Liver (tissue), 9 donors: ENCODE data around the gene IQCK. TPM values are rescaled to one million over a fixed set of nuclear protein-coding genes. Genes with fewer than 3 reads are reported as not detected.

Source experiments
- DNase-seq: peaks from one replicate; pipeline ENCODE4 v3.0.0-alpha.2; 2017; ENCODE audit warnings: low spot score
- H3K27ac ChIP-seq, 2 donors: one replicate each; pipeline ENCODE4 v1.7.0; 2013; ENCODE audit warnings: inconsistent platforms in 2 of 2, low read length in 2 of 2, control low read depth in 1 of 2, low read depth in 1 of 2, mild to moderate bottlenecking in 1 of 2
- H3K27me3 ChIP-seq, 4 donors: one replicate each; pipeline versions ENCODE4 v1.6.1 to v1.7.0; 2013; ENCODE audit warnings: low read length in 3 of 4, inconsistent platforms in 1 of 4, mild to moderate bottlenecking in 1 of 4, moderate library complexity in 1 of 4; ENCODE audit not compliant: control insufficient read depth in 4 of 4, insufficient read depth in 4 of 4
- H3K36me3 ChIP-seq, 4 donors: one replicate each; pipeline versions ENCODE4 v1.6.1 to v1.7.0; 2013; ENCODE audit warnings: low read length in 3 of 4, mild to moderate bottlenecking in 3 of 4, low read depth in 1 of 4, moderate library complexity in 1 of 4; ENCODE audit not compliant: control insufficient read depth in 4 of 4, insufficient read depth in 3 of 4
- H3K4me1 ChIP-seq, 4 donors: one replicate each; pipeline versions ENCODE4 v1.6.1 to v1.7.0; 2013; ENCODE audit warnings: low read length in 3 of 4, mild to moderate bottlenecking in 3 of 4, moderate library complexity in 1 of 4; ENCODE audit not compliant: control insufficient read depth in 4 of 4, insufficient read depth in 4 of 4
- H3K4me3 ChIP-seq, 3 donors: one replicate each; pipeline versions ENCODE4 v1.6.1 to v1.7.0; 2013; ENCODE audit warnings: low read length in 3 of 3, control low read depth in 1 of 3, low read depth in 1 of 3, mild to moderate bottlenecking in 1 of 3
- H3K9ac ChIP-seq, 2 donors: one replicate each; pipeline ENCODE4 v1.7.0; 2013; ENCODE audit warnings: low read length in 2 of 2, mild to moderate bottlenecking in 2 of 2, moderate library complexity in 2 of 2, control low read depth in 1 of 2, low read depth in 1 of 2
- H3K9me3 ChIP-seq, 4 donors: one replicate each; pipeline versions ENCODE4 v1.6.1 to v1.7.0; 2013; ENCODE audit warnings: low read length in 3 of 4; ENCODE audit not compliant: control insufficient read depth in 4 of 4
- ATF3 ChIP-seq: IDR thresholded peaks from 2 replicates; pipeline ENCODE4 v1.6.1; 2016; ENCODE audit warnings: antibody characterized with exemption
- CTCF ChIP-seq: fragments of 150-350 bp; IDR thresholded peaks from 2 replicates; pipeline ENCODE4 v1.5.1; 2017; ENCODE audit warnings: improper control_type of control experiment, low read depth, low read length; ENCODE audit not compliant: missing input control
- EGR1 ChIP-seq, 2 donors: IDR thresholded peaks; 2 replicates each; pipeline ENCODE4 v1.6.1; 2016 to 2018; ENCODE audit warnings: antibody characterized with exemption in 2 of 2, low read depth in 2 of 2
- FOXA1 ChIP-seq: IDR thresholded peaks from 2 replicates; pipeline ENCODE4 v1.6.1; 2016; ENCODE audit warnings: antibody characterized with exemption
- FOXA2 ChIP-seq: IDR thresholded peaks from 2 replicates; pipeline ENCODE4 v1.6.1; 2016; ENCODE audit warnings: antibody characterized with exemption
- GABPA ChIP-seq, 2 donors: IDR thresholded peaks in 1 of 2; conservative IDR thresholded peaks in 1 of 2; 2 replicates each; pipeline ENCODE4 v1.6.1; 2016; ENCODE audit warnings: antibody characterized with exemption in 2 of 2, mild to moderate bottlenecking in 1 of 2, moderate library complexity in 1 of 2
- HNF4A ChIP-seq, 2 donors: conservative IDR thresholded peaks; 2 replicates each; pipeline ENCODE4 v1.6.1; 2016; ENCODE audit warnings: antibody characterized with exemption in 2 of 2, mild to moderate bottlenecking in 2 of 2
- HNF4G ChIP-seq: IDR thresholded peaks from 2 replicates; pipeline ENCODE4 v1.6.1; 2016; ENCODE audit warnings: antibody characterized with exemption
- JUND ChIP-seq, 2 donors: IDR thresholded peaks; 2 replicates each; pipeline ENCODE4 v1.6.1; 2016; ENCODE audit warnings: antibody characterized with exemption in 2 of 2
- MAX ChIP-seq: IDR thresholded peaks from 2 replicates; pipeline ENCODE4 v1.6.1; 2016; ENCODE audit warnings: antibody characterized with exemption
- NR2F2 ChIP-seq: IDR thresholded peaks from 2 replicates; pipeline ENCODE4 v1.6.1; 2016; ENCODE audit warnings: antibody characterized with exemption
- RAD21 ChIP-seq, 2 donors: IDR thresholded peaks; 2 replicates each; pipeline ENCODE4 v1.6.1; 2016; ENCODE audit warnings: antibody characterized with exemption in 2 of 2, mild to moderate bottlenecking in 2 of 2
- RXRA ChIP-seq, 2 donors: IDR thresholded peaks; 2 replicates each; pipeline ENCODE4 v1.6.1; 2017 to 2018; ENCODE audit warnings: antibody characterized with exemption in 2 of 2, mild to moderate bottlenecking in 1 of 2
- SP1 ChIP-seq: IDR thresholded peaks from 2 replicates; pipeline ENCODE4 v1.6.1; 2018; ENCODE audit warnings: antibody characterized with exemption, mild to moderate bottlenecking
- TAF1 ChIP-seq: conservative IDR thresholded peaks from 2 replicates; pipeline ENCODE4 v1.6.1; 2016; ENCODE audit warnings: antibody characterized with exemption, mild to moderate bottlenecking
- YY1 ChIP-seq: IDR thresholded peaks from 2 replicates; pipeline ENCODE4 v1.6.1; 2016; ENCODE audit warnings: antibody characterized with exemption, mild to moderate bottlenecking
- WGBS: extraction: QIAGEN DNeasy Blood & Tissue Kit; methylation state at CpG from one replicate; pipeline ENCODE4 v1.1.7; 2013; 5-methylcytosine and 5-hydroxymethylcytosine counted together
- polyA plus RNA-seq, 2 donors: library from polyadenylated mRNA; stranded (reverse) in 1 of 2; unstranded in 1 of 2; fragments of 200-250 nt in 1 of 2; fragments of >200 nt in 1 of 2; fragmentation: Nextera tagmentation in 1 of 2; extraction: Ambion mirVana in 1 of 2; gene quantifications; one replicate each; pipeline versions ENCODE4 v1.2.1 to v1.2.3, GENCODE V29; 2013 to 2015
- total RNA-seq, 2 donors: library from RNA; depleted of rRNA; stranded (reverse); fragments of >200 nt; gene quantifications; one replicate each; pipeline ENCODE4 v1.2.3, GENCODE V29; 2014
- donor health status: healthy.
- donor health status: healthy.
- donor health status: healthy.
- donor health status: healthy.
- donor health status: healthy.

The IQCK gene
- total and polyA plus RNA-seq, 4 donors, result 2.1 to 4.4 (median 2.9) TPM

GRCh38 chr16:19875900-19876299, 157.8 kb downstream of the IQCK start:
- Histone ChIP-seq H3K36me3 (no peaks in the 10 kb centered on the region), H3K27ac (no peak overlapping the region), H3K27me3 (no peaks in the 10 kb centered on the region), H3K9me3 (no peaks in the 10 kb centered on the region), H3K9ac (no peak overlapping the region), H3K4me1 (no peaks in the 10 kb centered on the region), H3K4me3 (no peak overlapping the region)
- TF ChIP-seq EGR1 (IDR thresholded peaks at IDR 0.05; ENCODE audit: low read depth in 2 of 2), result no peak
- TF ChIP-seq ATF3, result no peak
- TF ChIP-seq NR2F2, result no peak
- TF ChIP-seq RXRA (IDR thresholded peaks at IDR 0.05), result no peak
- TF ChIP-seq YY1, result no peak
- TF ChIP-seq RAD21 (IDR thresholded peaks at IDR 0.05), result no peak
- TF ChIP-seq MAX, result no peak
- TF ChIP-seq CTCF, result no peak
- TF ChIP-seq SP1, result no peak
- TF ChIP-seq JUND (IDR thresholded peaks at IDR 0.05), result no peak
- no peak for TF ChIP-seq HNF4G
- TF ChIP-seq TAF1, result no peak
- DNase-seq, result no peak
- 90% methylated on average over 6 of the region's 6 CpGs for WGBS

- no peak overlapping the region for H3K27ac ChIP-seq
- H3K9ac ChIP-seq, result no peak overlapping the region
- no peak overlapping the region for H3K4me3 ChIP-seq
- TF ChIP-seq SP1 (no peak), HNF4G (no peak), YY1 (no peak), EGR1 (IDR thresholded peaks at IDR 0.05; ENCODE audit: low read depth in 2 of 2) (no peak), FOXA1 (no peak), HNF4A (conservative IDR thresholded peaks at IDR 0.05) (no peak), CTCF (no peak), GABPA (IDR thresholded peaks at IDR 0.05 in 1 of 2, conservative IDR thresholded peaks at IDR 0.05 in 1 of 2) (no peak), JUND (IDR thresholded peaks at IDR 0.05) (no peak), RAD21 (IDR thresholded peaks at IDR 0.05) (no peak), ATF3 (no peak), FOXA2 (no peak), NR2F2 (no peak)
- H3K27me3 ChIP-seq, result no peaks in the 10 kb centered on the region
- DNase-seq, result no peak
- 90% methylated on average over 10 of the region's 10 CpGs for WGBS
- H3K36me3 ChIP-seq, result no peaks in the 10 kb centered on the region
- no peaks in the 10 kb centered on the region for H3K9me3 ChIP-seq
- H3K4me1 ChIP-seq, result no peaks in the 10 kb centered on the region
Measured at GRCh38 chr16:19876501-19877059, 158.5 kb downstream of the IQCK start.
